Effector memory CD4-positive, alpha-beta T cell (primary cell): Measurements from ENCODE around the gene EYA4.

Experiments used
- DNase-seq, 3 donors: peaks; one replicate each; pipeline ENCODE4 v3.0.0-alpha.2; 2020
- H3K27ac ChIP-seq: 2 replicates; pipeline ENCODE4 v1.7.0; 2013; ENCODE audit warnings: mild to moderate bottlenecking, low read length, moderate library complexity; ENCODE audit not compliant: insufficient read depth, poor library complexity, severe bottlenecking
- H3K27me3 ChIP-seq: replicated peaks from 2 replicates; pipeline ENCODE4 v1.7.0; 2013; ENCODE audit warnings: mild to moderate bottlenecking, low read length; ENCODE audit not compliant: insufficient read depth, control insufficient read depth, poor library complexity, severe bottlenecking
- H3K36me3 ChIP-seq: 2 replicates; pipeline ENCODE4 v1.7.0; 2013; ENCODE audit warnings: mild to moderate bottlenecking, low read length, moderate library complexity; ENCODE audit not compliant: control insufficient read depth, insufficient read depth
- H3K4me1 ChIP-seq: 2 replicates; pipeline ENCODE4 v1.7.0; 2013; ENCODE audit warnings: low read length, mild to moderate bottlenecking; ENCODE audit not compliant: control insufficient read depth, insufficient read depth, poor library complexity, severe bottlenecking
- H3K4me3 ChIP-seq: 2 replicates; pipeline ENCODE4 v1.7.0; 2013; ENCODE audit warnings: low read length, low read depth, mild to moderate bottlenecking; ENCODE audit not compliant: insufficient read depth, poor library complexity, severe bottlenecking
- H3K9me3 ChIP-seq: 2 replicates; pipeline ENCODE4 v1.7.0; 2013; ENCODE audit warnings: mild to moderate bottlenecking, low read length, moderate library complexity; ENCODE audit not compliant: control insufficient read depth

EYA4 gene

GRCh38 chr6:133428295-133428694, 187.1 kb downstream of the EYA4 start:
- DNase-seq, result no peak
- H3K9me3 ChIP-seq, result no peaks in the 10 kb centered on the region
- no peaks in the 10 kb centered on the region for H3K27me3 ChIP-seq
- H3K27ac ChIP-seq, result no peak overlapping the region
- no peaks in the 10 kb centered on the region for H3K36me3 ChIP-seq
- H3K4me1 ChIP-seq, result no peaks in the 10 kb centered on the region
- H3K4me3 ChIP-seq, result no peak overlapping the region

- H3K4me3 ChIP-seq, result no peak overlapping the region
- H3K9me3 ChIP-seq, result no peaks in the 10 kb centered on the region
- no peaks in the 10 kb centered on the region for H3K4me1 ChIP-seq
- no peak overlapping the region for H3K27ac ChIP-seq
- no peak for DNase-seq
- H3K36me3 ChIP-seq, result no peaks in the 10 kb centered on the region
- no peaks in the 10 kb centered on the region for H3K27me3 ChIP-seq
These were observed 189.4 kb downstream of the EYA4 start for GRCh38 chr6:133430530-133430929.

- no peaks in the 10 kb centered on the region for H3K36me3 ChIP-seq
- H3K27ac ChIP-seq, result no peak overlapping the region
- H3K4me1 ChIP-seq, result no peaks in the 10 kb centered on the region
- H3K27me3 ChIP-seq, result no peaks in the 10 kb centered on the region
- H3K4me3 ChIP-seq, result no peak overlapping the region
- no peak for DNase-seq
- H3K9me3 ChIP-seq, result no peaks in the 10 kb centered on the region
These were observed 189.9 kb downstream of the EYA4 start for GRCh38 chr6:133431031-133431430.

- no peaks in the 10 kb centered on the region for H3K4me1 ChIP-seq
- H3K4me3 ChIP-seq, result no peak overlapping the region
- no peaks in the 10 kb centered on the region for H3K9me3 ChIP-seq
- H3K27ac ChIP-seq, result no peak overlapping the region
- H3K27me3 ChIP-seq, result no peaks in the 10 kb centered on the region
- DNase-seq, result no peak
- no peaks in the 10 kb centered on the region for H3K36me3 ChIP-seq
These were observed 191.1 kb downstream of the EYA4 start for GRCh38 chr6:133432021-133432989.

GRCh38 chr6:133435065-133435728, 194.0 kb downstream of the EYA4 start:
- no peaks in the 10 kb centered on the region for H3K27me3 ChIP-seq
- no peak overlapping the region for H3K27ac ChIP-seq
- H3K36me3 ChIP-seq, result no peaks in the 10 kb centered on the region
- no peaks in the 10 kb centered on the region for H3K4me1 ChIP-seq
- no peaks in the 10 kb centered on the region for H3K9me3 ChIP-seq
- no peak overlapping the region for H3K4me3 ChIP-seq
- no peak for DNase-seq

- Histone ChIP-seq H3K27ac (no peak overlapping the region), H3K36me3 (no peaks in the 10 kb centered on the region), H3K27me3 (no peaks in the 10 kb centered on the region), H3K4me1 (no peaks in the 10 kb centered on the region), H3K9me3 (no peaks in the 10 kb centered on the region), H3K4me3 (no peak overlapping the region)
- DNase-seq, result no peak
These were observed 195.5 kb downstream of the EYA4 start for GRCh38 chr6:133436652-133437051.

GRCh38 chr6:133441491-133441890, 200.3 kb downstream of the EYA4 start:
- DNase-seq, result no peak
- no peak overlapping the region for H3K27ac ChIP-seq
- H3K27me3 ChIP-seq, result no peaks in the 10 kb centered on the region
- H3K4me1 ChIP-seq, result no peaks in the 10 kb centered on the region
- no peaks in the 10 kb centered on the region for H3K9me3 ChIP-seq
- no peaks in the 10 kb centered on the region for H3K36me3 ChIP-seq
- no peak overlapping the region for H3K4me3 ChIP-seq

GRCh38 chr6:133446789-133447188, 205.6 kb downstream of the EYA4 start:
- H3K27me3 ChIP-seq, result no peaks in the 10 kb centered on the region

GRCh38 chr6:133447924-133448323, 206.8 kb downstream of the EYA4 start:
- no peak for DNase-seq
- no peak overlapping the region for H3K27ac ChIP-seq
- H3K4me1 ChIP-seq, result no peaks in the 10 kb centered on the region
- H3K27me3 ChIP-seq, result no peaks in the 10 kb centered on the region
- no peaks in the 10 kb centered on the region for H3K9me3 ChIP-seq
- H3K36me3 ChIP-seq, result no peaks in the 10 kb centered on the region
- H3K4me3 ChIP-seq, result no peak overlapping the region

More at GRCh38 chr6:133446789-133447188, 205.6 kb downstream of the EYA4 start:
- Histone ChIP-seq H3K36me3 (no peaks in the 10 kb centered on the region), H3K4me1 (no peaks in the 10 kb centered on the region), H3K4me3 (no peak overlapping the region), H3K9me3 (no peaks in the 10 kb centered on the region), H3K27ac (no peak overlapping the region)
- DNase-seq, result no peak

- no peak overlapping the region for H3K27ac ChIP-seq
- DNase-seq, result no peak
- H3K27me3 ChIP-seq, result no peaks in the 10 kb centered on the region
- H3K9me3 ChIP-seq, result no peaks in the 10 kb centered on the region
- H3K4me3 ChIP-seq, result no peak overlapping the region
- H3K4me1 ChIP-seq, result no peaks in the 10 kb centered on the region
- no peaks in the 10 kb centered on the region for H3K36me3 ChIP-seq
These were observed 215.3 kb downstream of the EYA4 start for GRCh38 chr6:133456439-133456838.
